Measurements from ENCODE around the gene SMIM12. TPM values are rescaled to one million over a fixed set of nuclear protein-coding genes. Genes with fewer than 3 reads are reported as not detected.
A peak's percentile ranks its signal among the peaks of the same experiment; 100 is the strongest.

Gene SMIM12
- total RNA-seq, 1 donor from 2014 or later = 39.6 TPM

DNA sequence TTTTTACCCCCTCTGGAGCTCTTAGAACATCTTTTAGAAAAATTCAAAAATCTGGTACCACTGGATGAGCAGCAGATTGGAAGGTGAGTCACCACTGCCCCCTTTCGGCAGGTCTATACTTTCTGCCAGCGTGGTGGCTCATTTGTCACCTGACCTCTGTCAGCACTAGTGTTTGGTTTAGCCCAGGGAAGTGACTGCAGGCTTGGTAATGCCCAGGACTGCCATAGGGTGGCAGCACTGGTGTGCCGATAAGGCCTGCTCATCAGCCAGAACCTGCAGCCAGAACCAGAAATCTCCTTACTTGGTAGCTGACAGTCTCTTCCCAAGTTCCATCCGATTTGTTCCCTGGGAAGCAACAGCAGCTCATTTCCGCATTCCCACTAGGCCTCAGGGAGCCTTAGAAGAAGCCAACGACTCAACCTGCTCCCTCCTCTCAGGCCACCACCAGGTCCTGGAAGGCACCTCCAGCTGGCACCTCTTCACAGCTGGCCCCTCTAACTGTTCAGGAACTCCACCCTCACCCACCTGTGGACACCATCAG lies 6.8 kb downstream of the SMIM12 start:
- Mint-ChIP-seq H3K4me1 (ENCODE audit: unreplicated experiment) (peaks cover 27% of the 10 kb centered on the region), H3K4me3 (ENCODE audit: unreplicated experiment) (no peak overlapping the region), H3K36me3 (ENCODE audit: unreplicated experiment) (peaks cover 20% of the 10 kb centered on the region), H3K9me3 (ENCODE audit: unreplicated experiment) (no peaks in the 10 kb centered on the region), H3K27ac (ENCODE audit: unreplicated experiment) (peak overlapping the region; percentile 47), H3K27me3 (ENCODE audit: unreplicated experiment) (no peaks in the 10 kb centered on the region)
- TF ChIP-seq, protein P1, sequence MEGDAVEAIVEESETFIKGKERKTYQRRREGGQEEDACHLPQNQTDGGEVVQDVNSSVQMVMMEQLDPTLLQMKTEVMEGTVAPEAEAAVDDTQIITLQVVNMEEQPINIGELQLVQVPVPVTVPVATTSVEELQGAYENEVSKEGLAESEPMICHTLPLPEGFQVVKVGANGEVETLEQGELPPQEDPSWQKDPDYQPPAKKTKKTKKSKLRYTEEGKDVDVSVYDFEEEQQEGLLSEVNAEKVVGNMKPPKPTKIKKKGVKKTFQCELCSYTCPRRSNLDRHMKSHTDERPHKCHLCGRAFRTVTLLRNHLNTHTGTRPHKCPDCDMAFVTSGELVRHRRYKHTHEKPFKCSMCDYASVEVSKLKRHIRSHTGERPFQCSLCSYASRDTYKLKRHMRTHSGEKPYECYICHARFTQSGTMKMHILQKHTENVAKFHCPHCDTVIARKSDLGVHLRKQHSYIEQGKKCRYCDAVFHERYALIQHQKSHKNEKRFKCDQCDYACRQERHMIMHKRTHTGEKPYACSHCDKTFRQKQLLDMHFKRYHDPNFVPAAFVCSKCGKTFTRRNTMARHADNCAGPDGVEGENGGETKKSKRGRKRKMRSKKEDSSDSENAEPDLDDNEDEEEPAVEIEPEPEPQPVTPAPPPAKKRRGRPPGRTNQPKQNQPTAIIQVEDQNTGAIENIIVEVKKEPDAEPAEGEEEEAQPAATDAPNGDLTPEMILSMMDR (IDR thresholded peaks at IDR 0.05) = peak; percentile 94
- peak; percentile 95 for DNase-seq (ENCODE audit: extremely low spot score, unreplicated experiment)

DNA sequence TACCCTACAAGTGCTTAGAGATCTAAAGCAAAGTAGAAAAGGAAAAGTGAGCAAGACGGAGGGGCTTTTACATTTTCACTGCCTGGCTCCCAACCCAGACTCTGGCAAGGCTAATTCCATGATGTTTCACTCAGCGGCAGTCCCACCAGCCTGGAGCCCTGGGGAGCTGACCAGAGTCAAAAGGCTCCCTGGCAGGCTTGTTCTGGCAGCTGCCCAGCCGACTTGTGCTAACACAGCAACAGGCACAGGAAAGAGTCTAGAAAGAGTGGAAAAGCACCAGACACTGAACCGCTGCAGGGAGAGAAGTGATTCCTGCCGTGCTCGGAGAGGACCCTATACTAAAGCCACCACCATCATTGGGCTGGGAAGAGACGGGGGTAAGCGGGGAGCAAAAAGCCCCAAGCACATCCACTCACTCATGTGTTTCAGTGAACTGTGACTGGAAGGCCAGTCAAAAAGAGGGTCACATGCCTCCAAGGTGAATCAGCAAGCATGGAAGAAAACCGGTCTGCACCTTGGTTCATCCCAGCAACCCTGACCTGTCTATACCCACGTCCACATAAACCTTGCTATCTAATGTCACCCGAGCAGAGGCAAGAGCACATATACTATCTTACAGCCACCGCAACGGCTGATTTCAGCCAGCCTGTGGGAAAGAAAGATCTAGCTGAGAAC lies 8.0 kb downstream of the SMIM12 start:
- peaks cover 17% of the 10 kb centered on the region for H3K4me1 Mint-ChIP-seq (ENCODE audit: unreplicated experiment)
- H3K27ac Mint-ChIP-seq (ENCODE audit: unreplicated experiment) = no peak overlapping the region
- TF ChIP-seq, protein P1 (IDR thresholded peaks at IDR 0.05) = no peak
- no peak overlapping the region for H3K4me3 Mint-ChIP-seq (ENCODE audit: unreplicated experiment)
- H3K27me3 Mint-ChIP-seq (ENCODE audit: unreplicated experiment) = no peaks in the 10 kb centered on the region
- H3K9me3 Mint-ChIP-seq (ENCODE audit: unreplicated experiment) = no peaks in the 10 kb centered on the region
- peaks cover 20% of the 10 kb centered on the region for H3K36me3 Mint-ChIP-seq (ENCODE audit: unreplicated experiment)
- DNase-seq (ENCODE audit: extremely low spot score, unreplicated experiment) = no peak

DNA sequence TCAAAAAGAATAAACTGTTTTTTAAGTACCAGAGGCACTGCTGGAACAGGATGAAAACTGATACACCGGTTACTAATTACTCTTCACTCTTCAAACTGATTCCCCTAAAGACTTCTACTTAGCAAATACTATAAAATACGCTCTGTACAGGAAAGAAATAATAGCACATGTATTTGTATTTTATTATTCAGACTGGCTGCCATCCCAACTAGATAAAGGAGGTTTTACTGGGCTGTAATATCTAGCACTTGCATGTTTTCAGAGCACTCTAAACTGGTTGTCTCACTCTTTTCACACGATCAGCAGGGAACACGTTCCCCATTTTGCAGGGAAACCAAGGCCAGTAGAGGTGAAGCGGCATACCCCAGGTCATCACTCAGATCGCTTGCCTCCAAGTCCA lies 9.2 kb downstream of the SMIM12 start:
- H3K27me3 Mint-ChIP-seq (ENCODE audit: unreplicated experiment) = no peaks in the 10 kb centered on the region
- TF ChIP-seq, protein P1 (IDR thresholded peaks at IDR 0.05) = no peak
- DNase-seq (ENCODE audit: extremely low spot score, unreplicated experiment) = no peak
- H3K27ac Mint-ChIP-seq (ENCODE audit: unreplicated experiment) = no peak overlapping the region
- H3K4me1 Mint-ChIP-seq (ENCODE audit: unreplicated experiment) = peaks cover 17% of the 10 kb centered on the region
- H3K9me3 Mint-ChIP-seq (ENCODE audit: unreplicated experiment) = no peaks in the 10 kb centered on the region
- H3K36me3 Mint-ChIP-seq (ENCODE audit: unreplicated experiment) = peaks cover 20% of the 10 kb centered on the region
- no peak overlapping the region for H3K4me3 Mint-ChIP-seq (ENCODE audit: unreplicated experiment)

DNA sequence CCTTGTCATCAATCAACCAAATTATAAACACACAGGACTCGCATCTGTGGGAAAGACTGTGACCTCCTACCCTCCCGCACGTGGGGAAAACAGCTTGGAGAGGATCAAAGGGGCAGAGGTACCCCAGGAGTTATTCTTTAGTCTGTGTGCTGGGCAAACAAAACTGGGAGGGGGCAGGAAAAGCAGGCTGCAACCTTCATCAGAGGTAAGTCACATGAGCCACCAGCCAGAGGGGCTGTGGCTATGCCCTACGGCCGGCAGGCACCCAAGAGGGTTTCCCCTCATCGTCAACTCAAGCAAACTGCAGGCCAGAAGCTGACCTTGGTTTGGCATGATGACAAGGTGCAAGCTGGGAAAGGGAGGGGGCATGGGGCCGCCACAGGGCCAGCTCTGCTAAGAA lies 12.5 kb downstream of the SMIM12 start:
- Mint-ChIP-seq H3K9me3 (ENCODE audit: unreplicated experiment) (no peaks in the 10 kb centered on the region), H3K4me3 (ENCODE audit: unreplicated experiment) (no peak overlapping the region), H3K4me1 (ENCODE audit: unreplicated experiment) (peaks cover 10% of the 10 kb centered on the region), H3K36me3 (ENCODE audit: unreplicated experiment) (peaks cover 15% of the 10 kb centered on the region), H3K27ac (ENCODE audit: unreplicated experiment) (no peak overlapping the region), H3K27me3 (ENCODE audit: unreplicated experiment) (no peaks in the 10 kb centered on the region)
- no peak for DNase-seq (ENCODE audit: extremely low spot score, unreplicated experiment)
- TF ChIP-seq, protein P1 (IDR thresholded peaks at IDR 0.05) = no peak

DNA sequence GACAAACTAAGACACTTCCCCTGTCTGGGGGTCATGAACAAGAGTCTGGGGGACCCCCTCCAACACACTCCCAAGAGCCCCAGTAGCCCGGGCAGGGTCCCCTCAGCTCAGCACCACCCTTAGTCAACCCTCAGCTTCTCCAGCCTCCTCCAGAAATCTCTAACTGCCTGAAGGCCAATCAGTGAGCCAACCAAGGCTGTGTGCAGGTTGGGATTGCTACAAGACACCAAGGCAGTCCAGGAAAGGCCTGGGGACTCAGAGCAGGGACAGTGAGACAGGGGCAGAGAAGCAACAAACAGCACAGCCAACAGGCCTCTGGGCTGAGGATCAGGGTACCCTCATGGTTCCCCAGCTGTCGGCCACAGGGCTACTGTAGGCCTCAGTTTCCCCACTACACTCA lies 13.3 kb downstream of the SMIM12 start:
- Mint-ChIP-seq H3K27me3 (ENCODE audit: unreplicated experiment) (no peaks in the 10 kb centered on the region), H3K4me1 (ENCODE audit: unreplicated experiment) (peaks cover 2% of the 10 kb centered on the region), H3K27ac (ENCODE audit: unreplicated experiment) (no peak overlapping the region), H3K36me3 (ENCODE audit: unreplicated experiment) (peaks cover 15% of the 10 kb centered on the region), H3K4me3 (ENCODE audit: unreplicated experiment) (no peak overlapping the region), H3K9me3 (ENCODE audit: unreplicated experiment) (no peaks in the 10 kb centered on the region)
- TF ChIP-seq, protein P1 (IDR thresholded peaks at IDR 0.05) = no peak
- no peak for DNase-seq (ENCODE audit: extremely low spot score, unreplicated experiment)
